Measurements from ENCODE around the gene CYP3A7.
"Not testable (repeated sequence)": the region's sequence is repeated elsewhere in the genome, so short reads cannot be mapped to it uniquely, and the experiment has no call there.

CYP3A7 gene

DNA sequence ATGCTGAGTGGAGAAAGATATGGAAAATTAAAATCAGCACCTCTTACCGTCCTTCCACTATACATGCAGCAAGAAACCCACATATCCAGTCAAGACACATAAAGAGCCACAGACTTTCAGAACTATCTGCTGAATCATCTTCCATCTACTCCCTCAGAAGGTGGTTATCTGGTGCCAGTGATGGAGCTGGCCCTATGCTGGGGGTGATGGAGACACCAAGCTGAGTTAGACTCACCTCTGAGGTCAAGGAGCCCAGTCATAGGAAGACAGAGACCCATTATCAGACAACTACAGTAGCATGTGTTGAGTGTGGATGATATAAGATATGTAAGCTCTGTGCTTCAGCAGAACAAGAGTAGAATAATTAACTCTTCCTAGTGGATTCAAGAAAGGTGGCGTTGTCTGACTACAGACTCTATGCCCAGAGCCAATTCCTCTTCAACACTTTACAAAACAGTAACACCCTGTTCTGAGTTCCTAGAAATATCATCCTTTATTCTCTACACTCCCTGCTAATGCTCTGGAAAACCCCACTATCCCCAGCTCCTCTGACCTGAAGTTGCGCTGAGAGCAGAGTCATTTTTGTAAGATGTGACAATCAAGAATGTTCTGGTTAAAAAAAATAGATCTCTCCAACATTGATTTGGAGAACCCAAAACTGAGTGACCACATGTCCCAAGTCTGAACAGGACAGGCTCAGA lies 69.5 kb downstream of the CYP3A7 start:
- no peak for DNase-seq

DNA sequence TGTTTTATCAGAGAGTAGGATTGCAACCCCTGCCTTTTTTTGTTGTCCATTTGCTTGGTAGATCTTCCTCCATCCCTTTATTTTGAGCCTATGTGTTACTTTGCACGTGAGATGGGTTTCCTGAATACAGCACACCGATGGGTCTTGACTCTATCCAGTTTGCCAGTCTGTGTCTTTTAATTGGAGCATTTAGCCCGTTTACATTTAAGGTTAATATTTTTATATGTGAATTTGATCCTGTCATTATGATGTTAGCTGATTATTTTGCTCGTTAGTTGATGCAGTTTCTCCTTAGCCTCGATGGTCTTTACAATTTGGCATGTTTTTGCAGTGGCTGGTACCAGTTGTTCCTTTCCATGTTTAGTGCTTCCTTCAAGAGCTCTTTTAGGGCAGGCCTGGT lies 77.1 kb downstream of the CYP3A7 start:
- DNase-seq = not testable (repeated sequence)
